OCI-LY1 (cell line): ENCODE results near the gene AASS.

ENCODE experiments used
- H2AFZ ChIP-seq: fragments of 200-600 bp; sonication (generic), shearing (Covaris generic); 2 replicates; pipeline ENCODE4 v1.6.0; 2014; ENCODE audit warnings: antibody characterized with exemption, mild to moderate bottlenecking, low read length
- H3F3A ChIP-seq: fragments of 200-600 bp; sonication (generic), shearing (Covaris generic); 2 replicates; pipeline ENCODE4 v1.6.0; 2014; ENCODE audit warnings: mild to moderate bottlenecking, antibody characterized with exemption, low read length, moderate library complexity; ENCODE audit not compliant: insufficient read depth
- H3K27ac ChIP-seq: fragments of 200-600 bp; sonication (generic); 2 replicates; pipeline ENCODE4 v1.5.1; 2014; ENCODE audit warnings: low read length, mixed run types, mild to moderate bottlenecking, low read depth; ENCODE audit not compliant: poor library complexity, severe bottlenecking
- H3K27me3 ChIP-seq: fragments of 200-600 bp; sonication (generic); 2 replicates; pipeline ENCODE4 v1.6.0; 2014; ENCODE audit warnings: antibody characterized with exemption, mild to moderate bottlenecking, low read length, moderate library complexity; ENCODE audit not compliant: insufficient read depth
- H3K36me3 ChIP-seq: fragments of 200-600 bp; sonication (generic); 2 replicates; pipeline ENCODE4 v1.6.1; 2014; ENCODE audit warnings: mild to moderate bottlenecking, antibody characterized with exemption, low read length, moderate library complexity, mixed read lengths; ENCODE audit not compliant: insufficient read depth
- H3K4me1 ChIP-seq: fragments of 200-600 bp; sonication (generic); 2 replicates; pipeline ENCODE4 v1.5.1; 2014; ENCODE audit warnings: mild to moderate bottlenecking, low read length, moderate library complexity; ENCODE audit not compliant: insufficient read depth, severe bottlenecking
- H3K4me2 ChIP-seq: fragments of 200-600 bp; sonication (generic), shearing (Covaris generic); 2 replicates; pipeline ENCODE4 v1.6.1; 2014; ENCODE audit warnings: low read length
- H3K4me3 ChIP-seq: fragments of 200-600 bp; sonication (generic); 2 replicates; pipeline ENCODE4 v1.5.1; 2014; ENCODE audit warnings: low read length, low read depth, mild to moderate bottlenecking, mixed read lengths; ENCODE audit not compliant: poor library complexity, severe bottlenecking
- H3K79me2 ChIP-seq: fragments of 200-600 bp; shearing (Covaris generic); 2 replicates; pipeline ENCODE4 v1.6.1; 2016; ENCODE audit warnings: mixed run types, low read length, mixed read lengths; ENCODE audit not compliant: insufficient read depth
- H3K9ac ChIP-seq: fragments of 200-600 bp; sonication (generic), shearing (Covaris generic); 2 replicates; pipeline ENCODE4 v1.6.1; 2014; ENCODE audit warnings: mild to moderate bottlenecking, low read length, mixed read lengths
- H3K9me2 ChIP-seq: fragments of 200-600 bp; sonication (generic), shearing (Covaris generic); 2 replicates; pipeline ENCODE4 v1.6.1; 2014; ENCODE audit warnings: low read depth, mild to moderate bottlenecking, low read length, mixed read lengths
- H3K9me3 ChIP-seq: fragments of 200-600 bp; shearing (Covaris generic); 2 replicates; pipeline ENCODE4 v1.6.1; 2014; ENCODE audit warnings: low read length, mixed read lengths
- H4K20me1 ChIP-seq: fragments of 200-600 bp; sonication (generic), shearing (Covaris generic); 2 replicates; pipeline ENCODE4 v1.6.0; 2016; ENCODE audit warnings: mild to moderate bottlenecking, low read length; ENCODE audit not compliant: insufficient read depth
- EZH2 ChIP-seq: fragments of 200-600 bp; sonication (generic), shearing (Covaris generic); IDR thresholded peaks from 2 replicates; pipeline ENCODE4 v1.8.0; 2017; ENCODE audit warnings: borderline replicate concordance, mixed run types, mild to moderate bottlenecking, antibody characterized with exemption, low read length, moderate library complexity, mixed read lengths
- TF ChIP-seq, protein P1 (sequence below): fragments of 200-600 bp; sonication (generic), shearing (Covaris generic); IDR thresholded peaks from 2 replicates; pipeline ENCODE4 v1.5.1; 2017; ENCODE audit warnings: mild to moderate bottlenecking, antibody characterized with exemption, low read length, moderate library complexity, mixed read lengths

The AASS gene

DNA sequence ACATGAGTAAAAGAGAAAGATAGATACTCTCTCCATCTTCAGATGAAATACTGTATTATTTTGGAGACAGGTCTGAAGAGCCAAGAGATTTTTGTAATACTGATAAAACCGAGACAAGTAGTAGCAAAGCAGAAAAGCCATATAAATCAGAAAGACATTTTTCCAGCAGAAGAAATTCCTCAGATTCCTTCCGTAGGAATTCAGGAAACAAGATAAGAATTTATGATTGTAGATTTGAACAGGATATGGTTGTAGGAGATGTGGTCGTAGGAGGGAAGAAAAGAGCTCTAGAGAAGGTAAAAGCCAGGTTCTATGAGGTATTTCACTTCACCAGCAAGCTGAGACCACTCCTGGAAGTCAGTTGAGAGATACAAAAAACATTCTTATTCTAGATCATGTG lies 17.6 kb upstream of the AASS start:
- H3K79me2 ChIP-seq = no peaks in the 10 kb centered on the region
- no peaks in the 10 kb centered on the region for H3K9me2 ChIP-seq
- no peak overlapping the region for H3K27ac ChIP-seq
- H3K4me2 ChIP-seq = no peak overlapping the region
- no peak for TF ChIP-seq EZH2
- TF ChIP-seq, protein P1, sequence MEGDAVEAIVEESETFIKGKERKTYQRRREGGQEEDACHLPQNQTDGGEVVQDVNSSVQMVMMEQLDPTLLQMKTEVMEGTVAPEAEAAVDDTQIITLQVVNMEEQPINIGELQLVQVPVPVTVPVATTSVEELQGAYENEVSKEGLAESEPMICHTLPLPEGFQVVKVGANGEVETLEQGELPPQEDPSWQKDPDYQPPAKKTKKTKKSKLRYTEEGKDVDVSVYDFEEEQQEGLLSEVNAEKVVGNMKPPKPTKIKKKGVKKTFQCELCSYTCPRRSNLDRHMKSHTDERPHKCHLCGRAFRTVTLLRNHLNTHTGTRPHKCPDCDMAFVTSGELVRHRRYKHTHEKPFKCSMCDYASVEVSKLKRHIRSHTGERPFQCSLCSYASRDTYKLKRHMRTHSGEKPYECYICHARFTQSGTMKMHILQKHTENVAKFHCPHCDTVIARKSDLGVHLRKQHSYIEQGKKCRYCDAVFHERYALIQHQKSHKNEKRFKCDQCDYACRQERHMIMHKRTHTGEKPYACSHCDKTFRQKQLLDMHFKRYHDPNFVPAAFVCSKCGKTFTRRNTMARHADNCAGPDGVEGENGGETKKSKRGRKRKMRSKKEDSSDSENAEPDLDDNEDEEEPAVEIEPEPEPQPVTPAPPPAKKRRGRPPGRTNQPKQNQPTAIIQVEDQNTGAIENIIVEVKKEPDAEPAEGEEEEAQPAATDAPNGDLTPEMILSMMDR = no peak
- H3K9me3 ChIP-seq = no peaks in the 10 kb centered on the region
- no peak overlapping the region for H3K4me3 ChIP-seq
- no peaks in the 10 kb centered on the region for H3K27me3 ChIP-seq
- H3K4me1 ChIP-seq = no peaks in the 10 kb centered on the region
- no peak overlapping the region for H3K9ac ChIP-seq
- H3F3A ChIP-seq = no peaks in the 10 kb centered on the region
- H3K36me3 ChIP-seq = no peaks in the 10 kb centered on the region
- no peaks in the 10 kb centered on the region for H4K20me1 ChIP-seq
- H2AFZ ChIP-seq = no peak overlapping the region

DNA sequence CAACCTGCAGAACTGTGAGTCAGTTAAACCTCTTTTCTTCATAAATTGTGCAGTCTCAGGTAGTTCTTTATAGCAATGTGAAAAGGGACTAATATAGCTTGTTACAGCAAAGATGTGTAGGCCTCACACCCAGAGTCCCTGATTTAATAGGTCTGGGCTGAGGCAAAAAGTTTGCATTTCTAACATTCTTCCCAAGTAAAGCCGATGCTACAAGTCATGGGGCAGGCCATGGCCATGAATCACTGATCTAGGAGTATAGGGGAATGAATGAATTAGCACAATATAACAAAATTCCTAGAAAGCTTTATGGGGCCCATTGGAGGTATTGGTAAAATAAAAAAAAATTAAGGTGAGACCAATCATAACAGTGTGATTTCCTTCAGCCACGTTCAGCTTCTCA lies 11.5 kb upstream of the AASS start:
- no peaks in the 10 kb centered on the region for H3F3A ChIP-seq
- H3K36me3 ChIP-seq = no peaks in the 10 kb centered on the region
- H3K9me3 ChIP-seq = no peaks in the 10 kb centered on the region
- no peaks in the 10 kb centered on the region for H3K27me3 ChIP-seq
- no peaks in the 10 kb centered on the region for H3K79me2 ChIP-seq
- no peak overlapping the region for H3K9ac ChIP-seq
- no peak overlapping the region for H3K4me2 ChIP-seq
- TF ChIP-seq, protein P1 = no peak
- TF ChIP-seq EZH2 = no peak
- H3K4me3 ChIP-seq = no peak overlapping the region
- no peaks in the 10 kb centered on the region for H4K20me1 ChIP-seq
- no peaks in the 10 kb centered on the region for H3K4me1 ChIP-seq
- no peak overlapping the region for H3K27ac ChIP-seq
- H2AFZ ChIP-seq = no peak overlapping the region
- no peaks in the 10 kb centered on the region; the same call in 1 of the 2 replicates for H3K9me2 ChIP-seq

DNA sequence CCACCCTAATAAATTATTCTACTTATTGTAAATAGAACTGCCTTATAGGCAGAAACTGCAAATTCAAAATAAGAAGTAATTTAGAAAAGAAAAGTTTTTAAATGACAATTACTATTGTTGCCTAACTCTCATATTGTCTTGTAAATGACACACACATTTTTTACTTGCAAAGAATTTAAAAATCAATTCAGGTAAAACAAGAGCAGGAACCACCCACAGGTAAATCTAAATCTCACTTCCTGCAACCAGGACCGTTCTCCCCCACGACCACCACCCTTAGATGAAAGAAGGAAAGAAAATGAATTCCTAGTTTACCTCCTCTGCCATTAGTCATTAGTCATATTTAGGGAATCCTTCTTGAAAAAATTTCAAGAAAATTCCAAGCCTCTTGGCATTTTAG lies 4.8 kb upstream of the AASS start:
- Histone ChIP-seq H3K27me3 (no peaks in the 10 kb centered on the region), H3K4me2 (no peak overlapping the region), H3K9me3 (no peaks in the 10 kb centered on the region), H3K79me2 (no peaks in the 10 kb centered on the region), H3K4me1 (no peaks in the 10 kb centered on the region), H4K20me1 (no peaks in the 10 kb centered on the region), H3K4me3 (no peak overlapping the region), H3K36me3 (no peaks in the 10 kb centered on the region), H3K9me2 (no peaks in the 10 kb centered on the region; the same call in 1 of the 2 replicates), H2AFZ (no peak overlapping the region), H3F3A (no peaks in the 10 kb centered on the region), H3K9ac (no peak overlapping the region), H3K27ac (no peak overlapping the region)
- TF ChIP-seq, protein P1 = no peak
- TF ChIP-seq EZH2 = no peak
